HG03469 (cell line): ENCODE data around the gene GTF2H1.

Experiments used
- ATAC-seq: cut with Tn5 transposase; IDR thresholded peaks from one replicate; pipeline ENCODE4 v1.9.1; 2021; ENCODE audit warnings: mild to moderate bottlenecking, moderate library complexity, moderate number of reproducible peaks; ENCODE audit not compliant: unreplicated experiment

The GTF2H1 gene

DNA sequence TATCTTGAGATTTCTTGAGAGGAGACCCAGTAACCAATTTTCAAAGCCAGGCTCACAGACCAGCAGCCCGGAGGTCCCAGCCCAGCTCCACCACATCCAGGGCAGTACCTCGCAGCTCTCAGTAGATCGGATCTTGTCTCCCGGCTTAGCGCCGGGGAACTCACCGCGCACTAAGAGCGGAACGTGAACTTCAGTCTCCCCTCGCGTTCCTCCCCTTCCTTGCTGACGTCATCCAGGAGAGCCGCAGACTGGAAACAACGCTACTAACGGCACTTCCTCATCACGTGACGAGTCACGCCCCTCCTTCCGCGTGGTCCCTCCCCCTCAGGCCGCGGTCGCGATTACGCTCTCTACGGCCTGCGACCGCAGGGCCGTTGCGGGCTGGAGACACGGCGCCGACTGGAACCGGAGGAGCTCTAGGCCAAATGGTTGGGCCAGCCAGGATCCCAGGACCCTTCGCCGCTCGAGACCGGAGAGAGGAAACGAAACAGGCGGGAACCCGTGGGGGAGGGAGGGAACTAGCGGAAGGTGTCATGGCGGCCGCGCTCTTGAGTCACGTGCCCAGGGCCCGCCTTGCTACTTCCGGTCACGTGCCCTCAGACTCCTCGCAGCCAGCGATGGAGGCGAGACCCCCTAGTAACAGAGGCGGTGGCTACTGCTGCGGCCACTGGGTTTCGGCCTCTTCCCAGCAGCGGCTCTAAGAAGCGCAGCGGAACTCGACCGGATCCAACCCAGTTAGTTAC is at the start of gene GTF2H1, which contains the start of gene HPS5:
Gene GTF2H1, plus strand, starts transcription at position 599 of the 743 bp plus-strand sequence. CDS start 10,508 bp downstream, outside the sequence.
Gene HPS5, minus strand, starts transcription at position 172 of the 743 bp plus-strand sequence. CDS start 4,282 bp downstream, outside the sequence.
- ATAC-seq, result peak; percentile 71

DNA sequence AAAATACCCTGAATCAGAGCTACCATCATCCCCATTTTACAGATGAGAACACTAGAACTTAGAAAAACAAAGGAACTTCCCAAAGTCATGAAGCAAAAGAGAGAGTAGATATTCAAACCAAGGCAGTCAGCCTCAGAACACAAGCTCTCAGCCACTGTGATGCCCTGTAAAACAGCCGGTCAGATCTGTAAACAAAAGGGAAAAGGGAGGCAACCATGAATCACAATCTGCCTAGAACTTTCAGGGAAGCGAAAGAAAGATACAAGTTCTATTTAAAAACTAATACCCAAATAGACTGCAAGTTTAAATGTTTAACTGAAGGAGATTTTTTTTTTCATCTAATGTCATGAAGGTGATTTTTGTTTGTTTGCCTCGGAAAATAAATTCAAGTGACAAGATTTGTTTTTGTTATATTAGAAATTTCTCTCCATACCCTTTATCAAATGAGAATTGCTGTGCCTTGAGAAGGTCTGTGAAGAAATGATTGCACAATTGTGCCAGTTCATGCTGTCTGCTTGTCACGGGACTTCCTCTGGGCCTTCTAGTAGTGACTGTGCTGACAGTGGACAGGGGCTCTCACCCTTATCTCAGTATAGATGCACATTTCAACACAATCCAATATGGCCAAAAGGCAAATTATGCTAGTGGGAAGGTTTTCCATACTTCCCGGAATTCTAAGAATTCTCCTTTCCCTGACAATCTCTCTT is 44.6 kb upstream of the GTF2H1 start:
- ATAC-seq, result no peak

DNA sequence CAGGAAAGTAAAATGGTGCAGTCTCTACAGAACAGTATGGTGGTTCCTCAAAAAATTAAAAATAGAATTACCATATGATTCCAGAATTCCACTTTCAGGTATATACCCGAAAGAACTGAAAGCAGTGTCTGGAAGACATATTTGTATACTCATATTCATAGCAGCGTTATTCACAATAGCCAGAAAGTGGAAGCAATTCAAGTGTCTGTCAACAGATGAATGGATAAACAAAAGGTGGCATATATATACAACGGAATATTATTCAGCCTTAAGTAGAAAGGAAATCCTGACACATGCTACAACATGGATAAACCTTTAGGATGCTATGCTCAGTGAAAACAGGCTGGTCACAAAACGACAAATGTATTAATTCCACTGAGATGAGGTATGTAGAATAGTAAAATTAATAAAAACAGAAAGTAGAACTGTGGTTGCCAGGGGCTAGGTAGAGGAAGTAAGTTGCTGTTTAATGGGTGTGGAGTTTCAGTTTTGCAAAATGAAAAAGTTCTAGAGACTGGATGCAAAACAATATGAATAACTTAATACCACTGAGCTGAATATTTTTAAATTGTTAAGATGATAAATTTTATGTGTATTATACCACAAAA is 41.8 kb upstream of the GTF2H1 start:
- ATAC-seq, result peak; percentile 72

DNA sequence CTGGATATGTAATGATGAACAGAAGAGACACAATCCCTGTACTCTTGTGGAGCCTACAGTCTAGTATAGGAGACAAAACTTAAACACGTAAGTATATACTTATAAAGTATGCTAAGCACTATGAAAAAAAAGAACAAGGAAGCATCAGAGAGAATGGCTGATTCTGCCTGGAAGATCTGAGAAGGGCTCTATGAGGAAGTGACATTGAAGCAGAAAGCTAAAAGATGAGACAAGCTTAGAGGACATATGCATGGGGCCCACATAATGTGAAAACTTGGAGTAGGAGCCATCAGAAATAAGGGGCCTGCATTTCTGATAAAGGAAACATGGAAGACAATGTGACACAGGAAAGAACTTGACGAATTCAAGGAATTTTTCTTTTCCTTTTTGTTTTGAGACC is 39.7 kb upstream of the GTF2H1 start:
- no peak for ATAC-seq

DNA sequence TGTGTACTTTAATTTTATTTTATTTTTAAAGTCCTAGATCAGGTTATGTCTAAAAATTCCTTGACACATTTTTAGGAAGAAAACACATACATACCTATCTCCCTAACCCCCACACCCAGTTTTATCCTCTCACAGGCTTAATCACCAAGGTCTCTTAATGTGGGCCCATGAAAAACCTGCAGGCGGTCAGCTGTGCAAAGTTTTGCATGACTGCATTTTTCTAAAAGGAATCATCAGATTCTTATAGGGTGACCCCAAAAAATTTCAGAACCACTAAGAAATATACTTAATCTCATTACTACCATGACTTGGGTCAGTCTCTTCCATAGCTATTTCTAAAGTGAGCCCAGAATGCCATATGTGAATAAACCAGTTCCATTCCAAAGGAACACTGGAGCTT is 36.5 kb upstream of the GTF2H1 start:
- no peak for ATAC-seq

DNA sequence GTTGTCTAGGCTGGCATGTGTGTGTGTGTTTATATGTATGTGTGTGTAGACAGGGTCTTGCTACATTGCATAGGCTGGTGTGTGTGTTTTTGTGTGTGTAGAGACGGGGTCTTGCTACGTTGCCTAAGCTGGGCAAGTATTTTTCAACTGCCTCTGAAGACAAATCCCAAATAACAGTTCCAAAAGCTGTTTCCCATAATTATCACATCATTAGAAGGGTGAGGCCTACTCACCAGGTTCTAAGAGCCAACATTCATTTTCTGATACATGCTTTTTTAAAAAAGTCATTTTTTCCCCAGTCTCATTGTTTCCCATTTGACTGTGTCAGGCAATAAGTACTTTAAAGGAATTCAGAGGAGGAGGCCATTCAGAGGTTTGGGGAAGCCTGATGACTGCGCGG is 33.5 kb upstream of the GTF2H1 start:
- ATAC-seq, result no peak

DNA sequence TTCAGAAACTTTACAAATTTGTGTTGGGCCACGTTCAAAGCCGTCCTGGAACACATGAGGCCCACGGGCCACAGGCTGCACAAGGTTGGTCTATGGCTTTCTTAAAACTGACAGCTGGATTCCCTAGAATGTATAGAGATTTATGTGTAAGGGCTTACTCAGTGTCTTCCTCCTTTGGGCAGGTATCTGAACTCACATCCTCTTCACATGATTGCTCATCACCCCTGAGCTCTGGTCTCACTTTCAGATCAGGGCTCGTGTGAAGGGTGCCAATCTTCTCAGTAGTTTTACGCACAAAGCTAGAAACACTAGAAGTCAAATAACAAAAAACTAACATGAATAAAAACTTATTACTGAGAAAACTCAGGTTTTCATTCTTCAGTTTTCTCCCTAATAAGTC is 27.5 kb upstream of the GTF2H1 start:
- no peak for ATAC-seq

DNA sequence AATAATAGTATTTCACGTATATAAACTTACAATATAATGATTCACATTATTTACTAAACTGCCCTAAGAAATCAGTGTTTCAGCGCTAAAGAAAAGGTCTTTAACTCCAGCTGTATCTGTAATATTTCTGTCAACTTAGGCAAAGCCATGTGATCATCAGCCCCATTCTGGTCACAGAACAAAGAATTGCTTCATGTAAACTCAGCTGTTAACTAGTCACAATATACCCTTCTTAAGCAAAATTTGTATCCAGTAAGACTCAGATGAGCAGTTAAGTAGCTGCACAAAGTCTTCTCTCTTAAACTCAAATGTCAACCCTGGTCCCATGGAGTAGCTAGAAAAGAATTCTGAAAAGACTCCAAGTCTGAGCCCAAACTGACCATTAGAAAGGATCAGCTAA is 27.1 kb upstream of the GTF2H1 start:
- no peak for ATAC-seq

DNA sequence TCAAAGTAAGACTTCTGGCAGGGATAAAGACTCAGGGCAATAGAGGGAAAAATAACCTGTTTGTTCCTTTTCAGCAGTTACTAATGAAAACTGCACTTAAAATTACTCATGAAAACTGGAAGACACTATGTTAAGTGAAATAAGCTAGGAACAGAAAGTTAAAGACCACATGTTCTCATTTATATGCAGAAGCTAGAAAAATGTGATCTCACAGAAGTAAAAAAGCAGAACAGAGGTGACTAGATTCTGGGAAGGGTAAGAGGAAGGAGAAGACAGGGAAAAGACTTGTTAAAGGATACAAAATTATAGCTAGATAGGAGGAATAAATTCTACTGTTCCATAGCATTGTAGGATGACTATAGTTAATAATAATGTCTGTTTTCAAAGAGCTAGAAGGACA is 22.6 kb upstream of the GTF2H1 start:
- no peak for ATAC-seq

DNA sequence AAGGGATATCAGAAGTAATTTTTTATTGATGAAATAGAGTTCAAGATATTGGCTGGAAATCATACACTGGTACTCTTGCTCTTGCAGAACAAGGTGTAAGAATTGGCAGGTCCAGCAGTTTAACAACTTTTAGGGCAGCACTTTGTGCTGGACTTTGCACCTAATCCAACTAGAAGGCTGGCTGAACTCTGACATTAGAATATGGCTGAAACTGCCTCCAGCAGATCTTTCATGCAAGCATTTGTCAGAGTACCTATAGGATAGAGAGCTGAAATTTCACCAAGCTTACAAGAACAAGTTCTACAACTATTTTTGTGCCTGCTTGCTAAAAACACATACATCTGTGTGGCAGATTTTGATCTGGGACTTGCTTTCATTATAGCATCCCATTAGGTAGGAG is 17.6 kb upstream of the GTF2H1 start:
- no peak for ATAC-seq

DNA sequence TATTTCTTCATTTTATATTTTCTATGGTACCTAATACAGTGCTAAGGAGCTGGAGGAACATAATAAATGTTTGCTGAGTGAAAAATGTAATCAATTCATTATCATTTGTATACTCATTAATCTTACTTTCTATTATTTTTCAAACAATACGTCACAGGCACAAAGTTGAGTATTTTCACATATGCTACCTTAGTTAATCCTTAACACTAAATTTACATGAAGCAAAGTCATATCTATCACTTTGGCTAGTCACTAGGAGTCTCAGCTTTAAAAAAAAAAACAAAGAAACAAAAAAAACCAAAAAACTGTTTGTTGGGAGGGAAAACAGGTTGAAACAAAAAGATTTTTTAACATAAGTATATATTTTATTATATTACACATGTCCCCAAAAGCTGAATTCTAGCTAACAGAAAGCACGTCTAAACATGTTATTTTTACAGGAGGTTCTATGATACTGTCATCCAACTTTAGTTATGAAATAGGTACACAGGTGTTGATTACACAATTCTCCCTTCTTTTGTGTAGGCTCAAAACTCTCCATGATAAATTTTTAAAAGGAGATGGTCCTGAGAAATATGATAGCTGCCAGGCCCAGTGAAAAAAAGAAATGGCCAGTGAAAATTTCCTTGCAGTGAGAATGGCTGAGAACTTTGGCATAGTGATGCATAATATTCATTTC is 14.8 kb upstream of the GTF2H1 start:
- no peak for ATAC-seq

DNA sequence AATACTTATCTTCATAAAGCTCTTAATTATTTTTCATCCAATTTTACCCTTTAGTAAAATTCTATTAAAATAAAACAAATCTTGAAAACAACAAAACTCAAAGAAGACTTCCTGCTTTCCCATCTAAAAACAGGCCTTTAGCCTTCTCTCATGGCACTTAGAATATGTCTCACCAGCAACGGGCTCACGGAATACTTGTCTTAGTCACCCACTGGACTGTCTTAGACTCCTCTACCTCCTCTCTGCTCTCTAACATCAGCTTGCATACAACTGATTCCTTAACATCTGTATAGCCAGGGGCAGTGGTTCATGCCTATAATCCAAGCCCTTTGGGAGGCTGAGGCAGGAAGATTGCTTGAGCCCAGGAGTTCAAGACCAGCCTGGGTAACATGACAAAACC is 14.1 kb upstream of the GTF2H1 start:
- no peak for ATAC-seq

DNA sequence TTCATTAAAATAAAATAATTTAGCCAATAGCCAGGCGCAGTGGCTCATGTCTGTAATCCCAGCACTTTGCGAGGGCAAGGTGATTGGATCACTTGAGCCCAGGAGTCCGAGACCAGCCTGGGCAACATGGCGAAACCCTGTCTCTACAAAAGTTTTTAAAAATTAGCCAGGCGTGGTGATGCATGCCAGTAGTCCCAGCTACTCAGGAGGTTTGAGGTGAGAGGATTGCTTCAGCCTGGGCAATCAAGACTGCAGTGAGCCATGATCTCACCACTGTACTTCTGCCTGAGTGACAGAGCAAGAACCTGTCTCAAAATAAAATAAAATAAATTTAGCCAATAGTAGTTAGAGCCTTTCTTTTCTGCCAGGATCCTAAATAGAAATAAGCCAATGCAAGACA is 12.7 kb upstream of the GTF2H1 start:
- no peak for ATAC-seq

DNA sequence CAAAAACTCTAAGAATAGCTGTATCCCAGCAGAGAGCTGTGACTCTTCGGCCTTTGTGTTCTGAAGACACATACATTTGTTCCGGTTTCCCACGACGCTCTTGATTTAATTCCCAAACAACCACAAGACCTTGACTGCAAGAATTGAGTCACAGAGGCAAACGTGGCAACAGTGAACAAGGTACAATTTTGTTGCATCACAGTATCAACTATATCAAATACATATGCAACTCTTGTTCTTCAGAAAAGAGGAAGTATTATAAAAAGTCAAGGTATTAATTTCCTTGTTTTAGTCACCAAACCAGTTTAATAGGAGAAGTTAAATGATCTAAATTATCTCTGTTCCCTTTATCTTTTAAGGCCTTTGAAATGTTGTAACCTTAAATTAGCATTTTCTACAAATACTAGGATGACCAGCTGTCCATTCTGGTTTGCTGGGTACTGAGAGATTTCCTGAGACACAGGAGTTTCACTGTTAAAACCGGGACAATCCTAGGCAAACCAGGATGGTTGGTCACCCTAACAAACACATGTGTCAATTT is 11.5 kb upstream of the GTF2H1 start:
- ATAC-seq, result no peak

DNA sequence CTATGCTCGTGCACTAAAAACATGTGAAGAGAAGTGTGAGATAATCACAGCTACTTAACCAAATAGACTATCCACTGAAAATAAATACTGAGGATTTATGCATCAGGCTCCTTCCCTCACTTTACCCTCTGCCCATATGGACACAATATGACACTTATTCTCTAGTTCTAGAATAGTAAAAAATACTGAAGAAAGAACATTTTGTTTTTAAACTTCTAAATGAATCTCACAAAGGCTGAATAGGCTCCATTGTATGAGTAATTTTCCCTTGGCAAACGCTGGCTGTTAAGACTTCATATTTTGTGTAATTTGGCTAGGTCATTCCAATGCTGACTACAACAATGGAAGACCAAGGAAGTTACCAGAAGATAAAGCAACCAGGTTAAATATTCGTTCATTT is 10.4 kb upstream of the GTF2H1 start:
- ATAC-seq, result no peak

DNA sequence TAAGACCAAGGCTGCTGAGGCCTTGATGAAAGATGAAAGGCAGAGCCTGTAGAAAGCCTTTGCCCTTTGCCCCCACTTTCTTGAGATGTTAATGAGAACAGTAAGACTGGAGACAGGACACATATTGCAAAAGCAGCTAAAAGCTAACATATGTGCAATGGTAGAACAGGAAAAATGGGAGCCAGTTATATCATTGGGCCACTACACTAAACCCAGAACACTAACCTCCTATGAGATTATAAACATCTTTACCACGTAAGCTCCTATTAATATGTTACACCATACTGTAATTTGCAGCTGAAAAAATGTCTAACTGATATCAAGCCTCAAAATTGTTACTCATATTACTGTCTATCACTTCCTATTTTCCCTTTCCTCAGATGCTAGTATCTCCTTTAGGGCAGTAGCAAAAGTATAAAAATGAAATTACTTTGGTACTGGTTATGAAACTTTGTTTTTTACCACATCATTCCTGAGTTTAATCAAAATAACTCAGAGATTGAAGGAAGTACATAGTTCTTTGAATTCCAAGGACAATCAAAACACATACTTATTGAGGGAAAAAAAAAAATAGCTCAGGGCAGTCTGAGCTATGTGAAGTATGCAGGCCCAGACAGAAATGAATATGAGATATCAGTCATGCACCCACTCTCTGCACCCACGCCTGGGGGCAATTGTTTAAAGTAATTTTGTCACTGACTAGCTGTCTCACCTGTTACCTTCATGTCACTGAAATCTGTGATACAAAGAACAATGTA is 9.5 kb upstream of the GTF2H1 start:
- ATAC-seq, result no peak

DNA sequence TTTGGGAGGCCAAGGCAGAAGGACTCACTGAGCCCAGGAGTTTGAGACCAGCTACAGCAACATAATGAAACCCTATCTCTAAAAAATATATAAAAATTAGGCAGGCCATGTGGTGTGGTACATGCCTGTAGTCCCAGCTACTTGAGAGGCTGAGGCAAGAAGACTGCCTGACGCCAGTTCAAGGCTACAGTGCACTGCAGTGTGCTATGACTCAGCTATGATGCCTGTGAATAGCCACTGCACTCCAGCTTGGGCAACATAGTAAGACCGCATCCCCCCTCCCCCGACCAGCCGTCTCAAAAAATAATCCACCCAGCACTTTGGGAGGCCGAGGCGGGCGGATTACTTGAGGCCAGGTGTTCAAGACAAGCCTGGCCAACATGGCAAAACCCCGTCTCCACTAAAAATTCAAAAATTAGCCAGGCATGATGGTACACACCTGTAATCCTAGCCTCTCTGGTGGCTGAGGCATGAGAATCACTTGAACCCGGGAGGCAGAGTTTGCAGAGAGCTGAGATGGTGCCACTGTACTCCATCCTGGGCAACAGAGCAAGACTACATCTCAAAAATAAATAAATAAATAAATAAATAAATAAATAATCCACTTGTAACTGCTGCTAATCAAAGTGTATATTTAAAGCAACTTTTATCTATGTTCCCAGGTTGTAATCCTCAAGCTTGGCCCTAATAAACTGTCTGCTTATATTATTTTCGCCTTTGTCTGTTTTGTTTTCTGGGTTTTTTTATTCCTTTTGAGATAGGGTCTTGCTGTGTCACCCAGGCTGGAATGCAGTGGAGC is 8.2 kb upstream of the GTF2H1 start:
- no peak for ATAC-seq

DNA sequence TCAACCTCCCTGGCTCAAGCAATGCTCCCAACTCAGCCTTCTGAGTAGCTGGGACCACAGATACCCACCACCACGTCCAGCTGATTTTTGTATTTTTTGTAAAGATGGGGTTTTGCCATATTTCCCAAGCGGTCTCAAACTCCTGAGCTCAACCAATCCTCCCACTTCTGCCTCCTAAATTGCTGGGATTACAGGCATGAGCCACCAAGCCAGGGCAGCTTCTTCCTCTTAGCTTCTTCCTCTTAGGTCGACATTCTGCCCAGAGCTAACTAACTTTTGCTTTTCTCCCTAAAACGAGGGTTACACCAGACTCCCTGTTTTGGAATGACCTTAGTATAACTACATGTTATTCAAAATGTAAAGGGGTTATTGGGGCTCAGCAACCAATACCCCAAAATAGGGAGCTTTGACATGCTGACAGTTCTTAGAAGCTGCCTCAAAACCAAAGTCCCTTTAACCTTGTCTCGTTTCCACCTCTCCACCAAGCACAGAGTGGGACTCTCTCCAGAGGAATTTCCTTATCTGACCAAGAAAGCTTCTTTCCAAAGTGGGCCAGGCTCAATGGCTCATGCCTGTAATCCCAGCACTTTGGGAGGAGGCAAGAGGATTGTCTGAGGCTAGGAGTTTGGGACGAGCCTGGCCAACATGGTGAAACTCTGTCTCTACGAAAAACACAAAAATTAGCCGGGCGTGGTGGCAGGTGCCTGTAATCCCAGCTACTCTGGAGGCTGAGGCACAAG is 7.4 kb upstream of the GTF2H1 start:
- ATAC-seq, result no peak

DNA sequence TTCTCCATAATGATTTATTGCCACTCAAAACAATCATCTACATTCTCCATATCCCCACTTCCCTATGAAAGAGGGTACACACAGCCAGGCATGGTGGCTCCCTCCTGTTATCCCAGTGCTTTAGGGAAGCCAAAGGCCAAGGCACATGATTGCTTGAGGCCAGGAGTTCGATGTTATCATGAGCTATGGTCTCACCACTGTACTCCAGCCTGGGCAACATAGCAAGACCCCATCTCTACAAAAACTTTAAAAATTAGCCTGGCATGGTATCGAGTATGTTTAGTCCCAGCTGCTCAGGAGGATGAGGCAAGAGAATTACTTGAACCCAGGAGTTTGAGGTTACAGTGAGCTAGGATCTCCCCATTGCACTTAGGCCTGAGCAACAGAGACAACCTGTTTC is 6.5 kb upstream of the GTF2H1 start:
- ATAC-seq, result no peak
